ENCODE measurements around the gene PRLHR. TPM values are rescaled to one million over a fixed set of nuclear protein-coding genes. Genes with fewer than 3 reads are reported as not detected.

The PRLHR gene
- polyA plus RNA-seq, 1 of the 3 experiments (the other 2 are of a cell fraction), result not detected

- POLR2A ChIA-PET, result no interaction called here
- TF ChIP-seq POLR2AphosphoS5 (IDR thresholded peaks at IDR 0.05; ENCODE audit: low read depth, low read length), result no peak
- TF ChIP-seq TAF1 (IDR thresholded peaks at IDR 0.05; ENCODE audit: borderline replicate concordance, low read depth, low read length), result no peak
- TF ChIP-seq CTCF (IDR thresholded peaks at IDR 0.05), result no peak
- TF ChIP-seq JUND (IDR thresholded peaks at IDR 0.05), result no peak
- TF ChIP-seq SIN3A (IDR thresholded peaks at IDR 0.05; ENCODE audit: borderline replicate concordance, low read depth, low read length), result no peak
- no peak for TF ChIP-seq RAD21 (IDR thresholded peaks at IDR 0.05; ENCODE audit: low read length)
- TF ChIP-seq MXI1 (IDR thresholded peaks at IDR 0.05; ENCODE audit: low read depth, low read length), result no peak
- TF ChIP-seq EP300 (IDR thresholded peaks at IDR 0.05; ENCODE audit: borderline replicate concordance in 1 of 2, low read depth in 1 of 2, low read length in 1 of 2), result no peak
- TF ChIP-seq RXRA (IDR thresholded peaks at IDR 0.05; ENCODE audit: borderline replicate concordance, low read depth), result no peak
- no peaks in the 10 kb centered on the region for H3F3A ChIP-seq (replicated peaks; ENCODE audit: insufficient read depth)
- no peak overlapping the region for H2AFZ ChIP-seq (ENCODE audit: low read depth)
- no peak overlapping the region for H3K27ac ChIP-seq (ENCODE audit: low read depth in 2 of 2, low read length in 1 of 2)
- H3K9me3 ChIP-seq, result no peaks in the 10 kb centered on the region
- H3K4me2 ChIP-seq, result no peak overlapping the region
- no peaks in the 10 kb centered on the region for H3K79me2 ChIP-seq (ENCODE audit: insufficient read depth)
- H3K4me1 ChIP-seq (ENCODE audit: control insufficient read depth in 1 of 2, insufficient read depth in 2 of 2, low read depth in 1 of 2, low read length in 1 of 2), result peaks cover 0 to 29% of the 10 kb centered on the region in 2 experiments; a peak in 2 of 4 replicates
- H3K4me3 ChIP-seq (ENCODE audit: low read depth in 2 of 2, low read length in 1 of 2), result no peak overlapping the region
- no peaks in the 10 kb centered on the region for H4K20me1 ChIP-seq (ENCODE audit: insufficient read depth)
- no peak for DNase-seq
- CTCF ChIA-PET, result interaction anchor here (0.8 to 11.4 kb wide), 6 partner anchors 9 to 277 kb away, joined by 3 to 226 read pairs (median 4); no protein-coding TSS in a partner anchor
- H3K9me2 ChIP-seq, result no peaks in the 10 kb centered on the region
- H3K36me3 ChIP-seq (replicated peaks in 1 of 2; ENCODE audit: control insufficient read depth in 1 of 2, insufficient read depth in 2 of 2, low read length in 1 of 2), result no peaks in the 10 kb centered on the region
- H3K9ac ChIP-seq, result no peak overlapping the region
- WGBS (ENCODE audit: low lambda C conversion rate), result 49% methylated on average over 10 of the region's 11 CpGs
- 0 out of 2 replicates have a peak, but pooled peaks cover 4% of the 10 kb centered on the region for H3K27me3 ChIP-seq (ENCODE audit: insufficient read depth)
These were observed 23.0 kb downstream of the PRLHR start for GRCh38 chr10:118572256-118573041.

- DNase-seq, result peak; percentile 41
- TF ChIP-seq RFX5 (IDR thresholded peaks at IDR 0.05; ENCODE audit: low read length) (no peak), USF2 (IDR thresholded peaks at IDR 0.05; ENCODE audit: borderline replicate concordance, low read depth, low read length) (no peak), YY1 (IDR thresholded peaks at IDR 0.05; ENCODE audit: low read depth) (no peak), JUND (IDR thresholded peaks at IDR 0.05) (no peak), TCF12 (IDR thresholded peaks at IDR 0.05) (peak; percentile 46; the same call in 1 of the 2 replicates), PBX3 (IDR thresholded peaks at IDR 0.05) (no peak), GABPA (IDR thresholded peaks at IDR 0.05; ENCODE audit: low read depth) (no peak), ELF1 (IDR thresholded peaks at IDR 0.05) (no peak), SMC3 (IDR thresholded peaks at IDR 0.05; ENCODE audit: low read depth, low read length) (peak; percentile 8; the same call in 1 of the 2 replicates), POLR2AphosphoS5 (IDR thresholded peaks at IDR 0.05; ENCODE audit: low read depth, low read length) (no peak), GATA2 (CRISPR knock-in tag; IDR thresholded peaks at IDR 0.05) (no peak), CHD2 (IDR thresholded peaks at IDR 0.05; ENCODE audit: low read length, partially characterized antibody) (no peak), MAX (IDR thresholded peaks at IDR 0.05; ENCODE audit: low read depth) (no peak), NRF1 (IDR thresholded peaks at IDR 0.05; ENCODE audit: low read depth, low read length) (no peak), USF1 (IDR thresholded peaks at IDR 0.05; ENCODE audit: borderline replicate concordance, low read depth) (no peak), MXI1 (IDR thresholded peaks at IDR 0.05; ENCODE audit: low read depth, low read length) (no peak), RXRA (IDR thresholded peaks at IDR 0.05; ENCODE audit: borderline replicate concordance, low read depth) (no peak), TEAD4 (IDR thresholded peaks at IDR 0.05; ENCODE audit: borderline replicate concordance, insufficient read depth) (no peak)
These were observed 24.3 kb downstream of the PRLHR start for GRCh38 chr10:118571123-118571522.

More at GRCh38 chr10:118571123-118571522, 24.3 kb downstream of the PRLHR start:
- no peak overlapping the region for H3K4me2 ChIP-seq
- H3K79me2 ChIP-seq (ENCODE audit: insufficient read depth), result no peaks in the 10 kb centered on the region
- no peaks in the 10 kb centered on the region for H3F3A ChIP-seq (replicated peaks; ENCODE audit: insufficient read depth)
- WGBS (ENCODE audit: low lambda C conversion rate), result 33% methylated on average over 3 of the region's 3 CpGs
- peaks cover 0 to 29% of the 10 kb centered on the region in 2 experiments; a peak in 2 of 4 replicates for H3K4me1 ChIP-seq (ENCODE audit: control insufficient read depth in 1 of 2, insufficient read depth in 2 of 2, low read depth in 1 of 2, low read length in 1 of 2)
- H4K20me1 ChIP-seq (ENCODE audit: insufficient read depth), result no peaks in the 10 kb centered on the region
- ChIA-PET POLR2A (interaction anchor here (1.0 kb wide), 1 partner anchor 98 kb away, joined by 3 read pairs; no protein-coding TSS in a partner anchor), CTCF (interaction anchor here (0.7 to 11.4 kb wide), 10 partner anchors 10 to 229 kb away, joined by 3 to 226 read pairs (median 16); partner anchors contain the start of gene PRLHR)
- H3K27ac ChIP-seq (ENCODE audit: low read depth in 2 of 2, low read length in 1 of 2), result no peak overlapping the region
- 0 out of 2 replicates have a peak, but pooled peaks cover 4% of the 10 kb centered on the region for H3K27me3 ChIP-seq (ENCODE audit: insufficient read depth)
- H3K4me3 ChIP-seq (ENCODE audit: low read depth in 2 of 2, low read length in 1 of 2), result no peak overlapping the region
- no peak overlapping the region for H3K9ac ChIP-seq
- H3K36me3 ChIP-seq (replicated peaks in 1 of 2; ENCODE audit: control insufficient read depth in 1 of 2, insufficient read depth in 2 of 2, low read length in 1 of 2), result no peaks in the 10 kb centered on the region
- H2AFZ ChIP-seq (ENCODE audit: low read depth), result no peak overlapping the region
- no peaks in the 10 kb centered on the region for H3K9me2 ChIP-seq
- no peaks in the 10 kb centered on the region for H3K9me3 ChIP-seq
